LNCaP clone FGC (cell line): ENCODE measurements around the gene NPAT.

Experiments
- DNase-seq: peaks from one replicate; pipeline ENCODE4 v3.0.0-alpha.2; 2011; ENCODE audit warnings: low read depth
- H3K4me3 ChIP-seq: 2 replicates; pipeline ENCODE4 v1.5.1; 2011; ENCODE audit warnings: mild to moderate bottlenecking, low read depth, low read length, control low read depth
- CTCF ChIP-seq: IDR thresholded peaks from 2 replicates; pipeline ENCODE4 v1.5.1; 2012; ENCODE audit warnings: mild to moderate bottlenecking; ENCODE audit not compliant: control insufficient read depth, insufficient read depth; ENCODE audit errors: extremely low read depth

NPAT gene

GRCh38 chr11:108111126-108111525 is 111.3 kb downstream of the NPAT start:
- DNase-seq: no peak
- no peak for TF ChIP-seq CTCF
- no peak overlapping the region for H3K4me3 ChIP-seq
